SK-N-SH (cell line): ENCODE data around the gene GLCE. TPM values are rescaled to one million over a fixed set of nuclear protein-coding genes. Genes with fewer than 3 reads are reported as not detected.

Source experiments
- CTCF ChIA-PET: fragments of 300-600, 350-600 bp; formaldehyde crosslinking; extraction: SDS; loops from one replicate; lab custom pipeline; 2021; lab: Yijun Ruan, JAX
- POLR2A ChIA-PET: fragments of 350-600 bp; sonication (Branson Sonifier 250); formaldehyde crosslinking; extraction: SDS; loops from one replicate; lab custom pipeline; 2020; ENCODE audit warnings: antibody characterized with exemption, inconsistent platforms; lab: Yijun Ruan, JAX
- DNase-seq: peaks from one replicate; pipeline ENCODE4 v3.0.0; 2012
- H2AFZ ChIP-seq: fragments of 200-600 bp; sonication (generic); 2 replicates; pipeline ENCODE4 v1.8.1; 2016; ENCODE audit warnings: antibody characterized with exemption, mild to moderate bottlenecking, low read depth
- H3F3A ChIP-seq: fragments of 200-600 bp; sonication (generic); replicated peaks from 2 replicates; pipeline ENCODE3; 2016; ENCODE audit warnings: antibody characterized with exemption, mild to moderate bottlenecking; ENCODE audit not compliant: insufficient read depth
- H3K27ac ChIP-seq, 2 experiments: fragments of 200-500 bp in 1 of 2; fragments of 200-600 bp in 1 of 2; sonication (Bioruptor generic) in 1 of 2; sonication (generic), shearing (Covaris generic) in 1 of 2; 2 replicates each; pipeline versions ENCODE4 v1.5.1 to v1.6.1; 2014 to 2016; ENCODE audit warnings: low read depth in 2 of 2, inconsistent platforms in 1 of 2, low read length in 1 of 2, mild to moderate bottlenecking in 1 of 2, mixed read lengths in 1 of 2
- H3K27me3 ChIP-seq: fragments of 200-600 bp; sonication (generic), shearing (Covaris generic); 2 replicates; pipeline ENCODE4 v1.6.1; 2016; ENCODE audit warnings: mixed run types; ENCODE audit not compliant: insufficient read depth
- H3K36me3 ChIP-seq, 2 experiments: fragments of 200-500 bp in 1 of 2; fragments of 200-600 bp in 1 of 2; sonication (Bioruptor generic) in 1 of 2; sonication (generic) in 1 of 2; replicated peaks in 1 of 2; 2 replicates each; pipeline versions ENCODE3 to v1.5.1; 2014 to 2016; ENCODE audit warnings: low read length in 1 of 2, mild to moderate bottlenecking in 1 of 2; ENCODE audit not compliant: insufficient read depth in 2 of 2, control insufficient read depth in 1 of 2
- H3K4me1 ChIP-seq, 2 experiments: fragments of 200-500 bp in 1 of 2; fragments of 200-600 bp in 1 of 2; sonication (Bioruptor generic) in 1 of 2; sonication (generic), shearing (Covaris generic) in 1 of 2; 2 replicates each; pipeline versions ENCODE4 v1.5.1 to v1.6.1; 2014 to 2016; ENCODE audit warnings: low read depth in 1 of 2, low read length in 1 of 2, mixed run types in 1 of 2; ENCODE audit not compliant: insufficient read depth in 2 of 2, control insufficient read depth in 1 of 2
- H3K4me2 ChIP-seq: fragments of 200-600 bp; sonication (generic), shearing (Covaris generic); 2 replicates; pipeline ENCODE4 v1.6.1; 2017; ENCODE audit warnings: mixed run types
- H3K4me3 ChIP-seq, 2 experiments: fragments of 200-500 bp in 1 of 2; fragments of 200-600 bp in 1 of 2; sonication (Bioruptor generic) in 1 of 2; sonication (generic), shearing (Covaris generic) in 1 of 2; 2 replicates each; pipeline versions ENCODE4 v1.5.1 to v1.8.1; 2014 to 2016; ENCODE audit warnings: low read depth in 2 of 2, inconsistent platforms in 1 of 2, low read length in 1 of 2, mild to moderate bottlenecking in 1 of 2, mixed read lengths in 1 of 2, moderate library complexity in 1 of 2
- H3K79me2 ChIP-seq: fragments of 200-600 bp; sonication (generic); 2 replicates; pipeline ENCODE4 v1.8.1; 2017; ENCODE audit warnings: mild to moderate bottlenecking; ENCODE audit not compliant: insufficient read depth
- H3K9ac ChIP-seq: fragments of 200-600 bp; sonication (generic); 2 replicates; pipeline ENCODE4 v1.6.1; 2017; ENCODE audit warnings: mixed run types
- H3K9me2 ChIP-seq: fragments of 200-600 bp; sonication (generic); 2 replicates; pipeline ENCODE4 v1.6.1; 2017; ENCODE audit warnings: mixed run types
- H3K9me3 ChIP-seq: fragments of 200-600 bp; sonication (generic); 2 replicates; pipeline ENCODE4 v1.6.1; 2017; ENCODE audit warnings: mixed run types, mild to moderate bottlenecking, moderate library complexity
- H4K20me1 ChIP-seq: fragments of 200-600 bp; sonication (generic); 2 replicates; pipeline ENCODE4 v1.6.1; 2017; ENCODE audit warnings: mild to moderate bottlenecking, mixed run types; ENCODE audit not compliant: insufficient read depth
- CHD2 ChIP-seq: fragments of 150-350 bp; IDR thresholded peaks from 2 replicates; pipeline ENCODE4 v1.6.1; 2018; ENCODE audit warnings: low read length; ENCODE audit not compliant: partially characterized antibody
- ELF1 ChIP-seq: IDR thresholded peaks from 2 replicates; pipeline ENCODE4 v1.4.0; 2012
- EZH2phosphoT487 ChIP-seq: fragments of 200-600 bp; sonication (generic); IDR thresholded peaks from 2 replicates; pipeline ENCODE4 v1.6.1; 2017; ENCODE audit warnings: low read depth, mixed run types, mild to moderate bottlenecking, antibody characterized with exemption, moderate library complexity, borderline replicate concordance
- MXI1 ChIP-seq: IDR thresholded peaks from 2 replicates; pipeline ENCODE4 v1.6.1; 2012; ENCODE audit warnings: mild to moderate bottlenecking, low read depth, low read length, improper control_type of control experiment
- NRF1 ChIP-seq: IDR thresholded peaks from 2 replicates; pipeline ENCODE4 v1.6.1; 2012; ENCODE audit warnings: low read depth, mild to moderate bottlenecking, low read length
- RAD21 ChIP-seq: IDR thresholded peaks from 2 replicates; pipeline ENCODE4 v1.6.1; 2012; ENCODE audit warnings: mild to moderate bottlenecking, low read length
- TAF1 ChIP-seq: IDR thresholded peaks from 2 replicates; pipeline ENCODE4 v1.6.1; 2012; ENCODE audit warnings: low read depth, mild to moderate bottlenecking, low read length, moderate library complexity, borderline replicate concordance
- TCF12 ChIP-seq: IDR thresholded peaks from 2 replicates; pipeline ENCODE4 v1.4.0; 2012
- YY1 ChIP-seq: IDR thresholded peaks from 2 replicates; pipeline ENCODE4 v1.4.0; 2012; ENCODE audit warnings: low read depth, mild to moderate bottlenecking
- WGBS: methylation state at CpG from one replicate; pipeline ENCODE4 v1.1.6; 2017; ENCODE audit warnings: low lambda C conversion rate; 5-methylcytosine and 5-hydroxymethylcytosine counted together
- polyA plus RNA-seq, 3 experiments: library from polyadenylated mRNA; depleted of rRNA; stranded (reverse); fragments of >200 nt; gene quantifications; 2 replicates each; pipeline ENCODE4 v1.2.3, GENCODE V29; 2012
- TF ChIP-seq, protein P1 (sequence below): fragments of 200-600 bp; sonication (generic); IDR thresholded peaks from 2 replicates; pipeline ENCODE4 v1.6.1; 2017; ENCODE audit warnings: antibody characterized with exemption, mild to moderate bottlenecking, moderate library complexity
- TF ChIP-seq, protein P2 (sequence below): IDR thresholded peaks from 2 replicates; pipeline ENCODE4 v1.6.1; 2012; ENCODE audit warnings: mild to moderate bottlenecking, low read depth, low read length, moderate library complexity
- TF ChIP-seq, protein P3 (sequence below): IDR thresholded peaks from 2 replicates; pipeline ENCODE4 v1.4.0; 2012; ENCODE audit warnings: low read depth
- TF ChIP-seq, protein P4 (sequence below): IDR thresholded peaks from 2 replicates; pipeline ENCODE4 v1.4.0; 2012; ENCODE audit warnings: low read depth, borderline replicate concordance
- TF ChIP-seq, protein P5 (sequence below): fragments of 150-350 bp; IDR thresholded peaks from 2 replicates; pipeline ENCODE4 v1.6.1; 2017; ENCODE audit warnings: antibody characterized with exemption, low read length, low read depth, borderline replicate concordance

The GLCE gene
- polyA plus RNA-seq, 1 of the 3 experiments (the other 2 are of a cell fraction), result 19.5 TPM

DNA sequence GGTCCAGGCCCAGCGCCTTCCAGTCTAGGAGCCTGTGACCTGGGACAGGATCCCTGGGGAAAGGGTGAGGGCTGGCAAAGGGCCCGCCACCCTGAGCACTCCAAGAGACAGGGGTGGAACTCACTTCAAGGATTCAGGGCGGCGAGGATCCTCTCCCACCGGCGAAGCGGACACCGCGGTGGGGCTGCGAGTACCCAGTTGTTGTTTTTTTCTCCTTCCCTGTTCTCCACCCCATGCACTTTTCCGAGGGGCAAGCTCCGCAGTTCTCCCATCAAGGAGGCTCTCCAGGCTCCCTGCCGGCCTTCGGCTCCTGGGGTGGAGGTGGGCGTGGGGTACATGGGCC lies 137.9 kb downstream of the GLCE start:
- Histone ChIP-seq H3K79me2 (no peaks in the 10 kb centered on the region), H3K9me3 (no peaks in the 10 kb centered on the region), H3K9ac (peak overlapping the region; percentile 53; the same call in 1 of the 2 replicates), H3K36me3 (no peaks in the 10 kb centered on the region), H3K4me1 (peaks cover 0 to 10% of the 10 kb centered on the region in 2 experiments; a peak in 1 of 4 replicates), H3K4me3 (peak overlapping the region; percentile 65 to 66), H4K20me1 (no peaks in the 10 kb centered on the region), H3K27me3 (no peaks in the 10 kb centered on the region), H3K27ac (no peak overlapping the region), H3K9me2 (no peaks in the 10 kb centered on the region), H2AFZ (peak overlapping the region; percentile 83), H3F3A (no peaks in the 10 kb centered on the region), H3K4me2 (peak overlapping the region; percentile 80)
- 89% methylated on average over 15 of the region's 15 CpGs for WGBS
- ChIA-PET POLR2A (no interaction called here), CTCF (interaction anchor here (0.7 to 1.4 kb wide), 3 partner anchors 19 to 194 kb away, joined by 3 read pairs; no protein-coding TSS in a partner anchor)
- DNase-seq, result no peak
- TF ChIP-seq YY1, result no peak
- TF ChIP-seq, protein P1, sequence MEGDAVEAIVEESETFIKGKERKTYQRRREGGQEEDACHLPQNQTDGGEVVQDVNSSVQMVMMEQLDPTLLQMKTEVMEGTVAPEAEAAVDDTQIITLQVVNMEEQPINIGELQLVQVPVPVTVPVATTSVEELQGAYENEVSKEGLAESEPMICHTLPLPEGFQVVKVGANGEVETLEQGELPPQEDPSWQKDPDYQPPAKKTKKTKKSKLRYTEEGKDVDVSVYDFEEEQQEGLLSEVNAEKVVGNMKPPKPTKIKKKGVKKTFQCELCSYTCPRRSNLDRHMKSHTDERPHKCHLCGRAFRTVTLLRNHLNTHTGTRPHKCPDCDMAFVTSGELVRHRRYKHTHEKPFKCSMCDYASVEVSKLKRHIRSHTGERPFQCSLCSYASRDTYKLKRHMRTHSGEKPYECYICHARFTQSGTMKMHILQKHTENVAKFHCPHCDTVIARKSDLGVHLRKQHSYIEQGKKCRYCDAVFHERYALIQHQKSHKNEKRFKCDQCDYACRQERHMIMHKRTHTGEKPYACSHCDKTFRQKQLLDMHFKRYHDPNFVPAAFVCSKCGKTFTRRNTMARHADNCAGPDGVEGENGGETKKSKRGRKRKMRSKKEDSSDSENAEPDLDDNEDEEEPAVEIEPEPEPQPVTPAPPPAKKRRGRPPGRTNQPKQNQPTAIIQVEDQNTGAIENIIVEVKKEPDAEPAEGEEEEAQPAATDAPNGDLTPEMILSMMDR, result no peak
- no peak for TF ChIP-seq EZH2phosphoT487
- no peak for TF ChIP-seq RAD21
- TF ChIP-seq TCF12, result no peak
- TF ChIP-seq, protein P2, sequence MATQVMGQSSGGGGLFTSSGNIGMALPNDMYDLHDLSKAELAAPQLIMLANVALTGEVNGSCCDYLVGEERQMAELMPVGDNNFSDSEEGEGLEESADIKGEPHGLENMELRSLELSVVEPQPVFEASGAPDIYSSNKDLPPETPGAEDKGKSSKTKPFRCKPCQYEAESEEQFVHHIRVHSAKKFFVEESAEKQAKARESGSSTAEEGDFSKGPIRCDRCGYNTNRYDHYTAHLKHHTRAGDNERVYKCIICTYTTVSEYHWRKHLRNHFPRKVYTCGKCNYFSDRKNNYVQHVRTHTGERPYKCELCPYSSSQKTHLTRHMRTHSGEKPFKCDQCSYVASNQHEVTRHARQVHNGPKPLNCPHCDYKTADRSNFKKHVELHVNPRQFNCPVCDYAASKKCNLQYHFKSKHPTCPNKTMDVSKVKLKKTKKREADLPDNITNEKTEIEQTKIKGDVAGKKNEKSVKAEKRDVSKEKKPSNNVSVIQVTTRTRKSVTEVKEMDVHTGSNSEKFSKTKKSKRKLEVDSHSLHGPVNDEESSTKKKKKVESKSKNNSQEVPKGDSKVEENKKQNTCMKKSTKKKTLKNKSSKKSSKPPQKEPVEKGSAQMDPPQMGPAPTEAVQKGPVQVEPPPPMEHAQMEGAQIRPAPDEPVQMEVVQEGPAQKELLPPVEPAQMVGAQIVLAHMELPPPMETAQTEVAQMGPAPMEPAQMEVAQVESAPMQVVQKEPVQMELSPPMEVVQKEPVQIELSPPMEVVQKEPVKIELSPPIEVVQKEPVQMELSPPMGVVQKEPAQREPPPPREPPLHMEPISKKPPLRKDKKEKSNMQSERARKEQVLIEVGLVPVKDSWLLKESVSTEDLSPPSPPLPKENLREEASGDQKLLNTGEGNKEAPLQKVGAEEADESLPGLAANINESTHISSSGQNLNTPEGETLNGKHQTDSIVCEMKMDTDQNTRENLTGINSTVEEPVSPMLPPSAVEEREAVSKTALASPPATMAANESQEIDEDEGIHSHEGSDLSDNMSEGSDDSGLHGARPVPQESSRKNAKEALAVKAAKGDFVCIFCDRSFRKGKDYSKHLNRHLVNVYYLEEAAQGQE, result no peak
- TF ChIP-seq NRF1, result no peak

DNA sequence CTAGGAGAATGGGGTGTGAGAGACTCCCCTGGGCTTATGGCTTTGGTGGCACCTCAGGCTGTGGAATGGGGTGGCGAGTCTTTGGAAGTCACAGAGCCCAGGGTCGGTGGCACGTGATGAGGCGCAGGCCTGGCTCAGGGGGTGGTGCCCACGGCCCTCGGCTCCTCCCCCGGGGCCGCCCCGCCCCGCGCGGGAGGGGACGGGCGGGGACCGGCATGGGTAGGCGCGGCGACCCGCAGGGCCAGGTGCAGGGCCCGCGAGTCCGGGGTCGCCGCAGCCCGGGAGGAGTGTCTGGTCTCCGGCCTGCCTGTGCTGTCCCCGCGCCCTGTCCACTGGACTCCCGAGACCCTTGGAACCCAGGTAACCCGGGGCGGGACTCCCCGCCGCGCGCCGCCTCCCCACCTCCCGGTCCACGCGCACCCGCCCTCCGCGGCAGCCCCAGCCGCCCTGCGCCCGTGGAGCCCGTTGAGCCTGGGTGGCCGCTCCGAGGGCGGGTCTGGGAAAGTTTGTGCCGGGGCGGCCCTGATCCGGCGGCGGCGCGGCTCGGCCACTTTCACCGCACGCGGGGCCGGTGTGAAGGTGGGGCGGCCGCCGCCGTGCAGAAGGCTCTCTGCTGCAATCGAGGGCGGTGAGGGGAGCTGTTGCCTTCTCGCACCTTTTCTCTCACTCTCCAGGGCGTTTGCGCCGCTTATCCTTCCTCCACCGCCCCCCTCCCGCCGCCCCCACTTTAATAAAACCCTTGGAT lies 138.4 kb downstream of the GLCE start, which contains the start of gene PAQR5:
PAQR5 (plus strand) TSS at position 216 of the 745 bp plus-strand sequence. CDS start 61,169 bp downstream, outside the sequence.
- Histone ChIP-seq H3K4me2 (peak within 1 kb of the TSS; percentile 80), H2AFZ (peak within 1 kb of the TSS; percentile 83), H3K36me3 (no peaks in the 10 kb centered on the region), H4K20me1 (no peaks in the 10 kb centered on the region), H3K9ac (peak within 1 kb of the TSS; percentile 53; the same call in 1 of the 2 replicates), H3K4me1 (peaks cover 0 to 6% of the 10 kb centered on the region in 2 experiments; a peak in 1 of 4 replicates), H3F3A (no peaks in the 10 kb centered on the region), H3K4me3 (peak within 1 kb of the TSS; percentile 65 to 66), H3K27me3 (no peaks in the 10 kb centered on the region), H3K9me3 (no peaks in the 10 kb centered on the region), H3K79me2 (no peaks in the 10 kb centered on the region), H3K27ac (no peak within 1 kb of the TSS), H3K9me2 (no peaks in the 10 kb centered on the region)
- POLR2A ChIA-PET, result no interaction called here
- 11% methylated on average over 27 of the region's 74 CpGs for WGBS
- peak; percentile 91 for DNase-seq
- CTCF ChIA-PET, result interaction anchor here (0.6 to 1.4 kb wide), 5 partner anchors 8 to 195 kb away, joined by 3 read pairs; no protein-coding TSS in a partner anchor
- TF ChIP-seq, protein P3, sequence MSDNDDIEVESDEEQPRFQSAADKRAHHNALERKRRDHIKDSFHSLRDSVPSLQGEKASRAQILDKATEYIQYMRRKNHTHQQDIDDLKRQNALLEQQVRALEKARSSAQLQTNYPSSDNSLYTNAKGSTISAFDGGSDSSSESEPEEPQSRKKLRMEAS, result peak; percentile 22; the same call in 1 of the 2 replicates
- no peak for TF ChIP-seq TAF1
- TF ChIP-seq, protein P4, sequence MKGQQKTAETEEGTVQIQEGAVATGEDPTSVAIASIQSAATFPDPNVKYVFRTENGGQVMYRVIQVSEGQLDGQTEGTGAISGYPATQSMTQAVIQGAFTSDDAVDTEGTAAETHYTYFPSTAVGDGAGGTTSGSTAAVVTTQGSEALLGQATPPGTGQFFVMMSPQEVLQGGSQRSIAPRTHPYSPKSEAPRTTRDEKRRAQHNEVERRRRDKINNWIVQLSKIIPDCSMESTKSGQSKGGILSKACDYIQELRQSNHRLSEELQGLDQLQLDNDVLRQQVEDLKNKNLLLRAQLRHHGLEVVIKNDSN, result peak; percentile 83
- no peak for TF ChIP-seq ELF1
- TF ChIP-seq, protein P2, result no peak
- peak; percentile 25; the same call in 1 of the 2 replicates for TF ChIP-seq MXI1
- TF ChIP-seq, protein P5, sequence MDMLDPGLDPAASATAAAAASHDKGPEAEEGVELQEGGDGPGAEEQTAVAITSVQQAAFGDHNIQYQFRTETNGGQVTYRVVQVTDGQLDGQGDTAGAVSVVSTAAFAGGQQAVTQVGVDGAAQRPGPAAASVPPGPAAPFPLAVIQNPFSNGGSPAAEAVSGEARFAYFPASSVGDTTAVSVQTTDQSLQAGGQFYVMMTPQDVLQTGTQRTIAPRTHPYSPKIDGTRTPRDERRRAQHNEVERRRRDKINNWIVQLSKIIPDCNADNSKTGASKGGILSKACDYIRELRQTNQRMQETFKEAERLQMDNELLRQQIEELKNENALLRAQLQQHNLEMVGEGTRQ, result peak; percentile 36; the same call in 1 of the 2 replicates
- no peak for TF ChIP-seq EZH2phosphoT487
- no peak for TF ChIP-seq CHD2
